Measurements from ENCODE around the gene TRIM54. TPM values are rescaled to one million over a fixed set of nuclear protein-coding genes. Genes with fewer than 3 reads are reported as not detected.

Gene TRIM54
- total RNA-seq, 2 donors from 2014 or later, result 0.86 to 2.2 TPM

DNA sequence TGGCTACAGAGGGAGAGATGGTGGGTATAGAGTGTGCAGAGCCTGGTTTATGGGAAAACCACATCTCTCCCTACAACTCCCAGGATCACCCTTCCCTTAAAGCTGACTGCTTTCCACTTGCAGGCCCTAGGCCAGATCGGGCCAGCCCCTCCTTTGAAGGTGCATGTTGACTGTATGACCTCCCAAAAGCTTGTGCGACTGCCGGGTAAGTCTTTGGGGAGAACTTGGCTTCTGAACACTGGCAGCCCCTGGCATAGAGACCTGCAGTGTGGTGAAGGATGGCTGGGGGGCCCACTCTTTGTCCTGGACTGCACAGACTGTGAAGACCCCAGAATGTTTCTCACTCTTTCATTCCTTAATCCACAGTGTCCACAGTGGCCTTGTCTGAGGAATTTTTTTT lies 45.6 kb upstream of the TRIM54 start:
- no peak overlapping the region for H3K27ac ChIP-seq (ENCODE audit: low read depth, low read length)
- H3K36me3 ChIP-seq (ENCODE audit: control insufficient read depth, insufficient read depth, low read length), result peaks cover 95% of the 10 kb centered on the region
- 92 to 94% methylated on average over 3 of the region's 3 CpGs for WGBS, 2 experiments (ENCODE audit: insufficient coverage in 1 of 2, insufficient read length in 1 of 2)
- H3K27me3 ChIP-seq (ENCODE audit: control insufficient read depth, insufficient read depth, low read length, poor library complexity, severe bottlenecking), result no peaks in the 10 kb centered on the region
- H3K27me3 Mint-ChIP-seq (ENCODE audit: insufficient read depth), result no peaks in the 10 kb centered on the region
- no peaks in the 10 kb centered on the region for H3K9me3 ChIP-seq (ENCODE audit: control insufficient read depth, low read length)
- peaks cover 94% of the 10 kb centered on the region for H3K36me3 Mint-ChIP-seq (ENCODE audit: low read depth)
- no peak overlapping the region for H3K9ac ChIP-seq (ENCODE audit: extremely low read depth, low read length, poor library complexity, severe bottlenecking)
- H3K27ac Mint-ChIP-seq, result no peak overlapping the region
- DNase-seq, result no peak
- TF ChIP-seq CTCF (conservative IDR thresholded peaks at IDR 0.05), result no peak
- no peaks in the 10 kb centered on the region for H3K9me3 Mint-ChIP-seq
- H3K4me1 Mint-ChIP-seq, result no peaks in the 10 kb centered on the region
- no peaks in the 10 kb centered on the region for H3K4me1 ChIP-seq (ENCODE audit: control insufficient read depth, insufficient read depth, low read length)
- H3K4me3 Mint-ChIP-seq, result no peak overlapping the region
- no peak overlapping the region for H3K4me3 ChIP-seq (ENCODE audit: low read length)

DNA sequence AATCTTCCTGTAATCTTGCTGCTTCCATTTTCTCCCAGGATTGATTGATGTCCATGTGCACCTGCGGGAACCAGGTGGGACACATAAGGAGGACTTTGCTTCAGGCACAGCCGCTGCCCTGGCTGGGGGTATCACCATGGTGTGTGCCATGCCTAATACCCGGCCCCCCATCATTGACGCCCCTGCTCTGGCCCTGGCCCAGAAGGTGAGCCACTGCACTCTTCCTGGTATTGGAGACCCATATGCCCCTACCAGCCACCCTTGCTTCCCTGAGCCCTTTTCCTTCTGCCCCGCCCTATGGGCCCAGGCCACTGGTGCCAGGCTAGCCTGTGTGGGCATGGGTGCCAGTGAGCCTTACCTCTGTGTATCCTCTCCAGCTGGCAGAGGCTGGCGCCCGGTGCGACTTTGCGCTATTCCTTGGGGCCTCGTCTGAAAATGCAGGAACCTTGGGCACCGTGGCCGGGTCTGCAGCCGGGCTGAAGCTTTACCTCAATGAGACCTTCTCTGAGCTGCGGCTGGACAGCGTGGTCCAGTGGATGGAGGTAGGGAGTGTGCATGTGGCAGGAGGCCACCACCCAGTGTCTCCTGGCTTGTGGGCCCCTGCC lies 44.8 kb upstream of the TRIM54 start:
- Mint-ChIP-seq H3K36me3 (ENCODE audit: low read depth) (peaks cover 94% of the 10 kb centered on the region), H3K9me3 (no peaks in the 10 kb centered on the region), H3K27me3 (ENCODE audit: insufficient read depth) (no peaks in the 10 kb centered on the region), H3K4me1 (no peaks in the 10 kb centered on the region), H3K27ac (no peak overlapping the region), H3K4me3 (no peak overlapping the region)
- H3K9ac ChIP-seq (ENCODE audit: extremely low read depth, low read length, poor library complexity, severe bottlenecking), result no peak overlapping the region
- H3K4me1 ChIP-seq (ENCODE audit: control insufficient read depth, insufficient read depth, low read length), result no peaks in the 10 kb centered on the region
- peaks cover 94% of the 10 kb centered on the region for H3K36me3 ChIP-seq (ENCODE audit: control insufficient read depth, insufficient read depth, low read length)
- no peak for DNase-seq
- no peak for TF ChIP-seq CTCF (conservative IDR thresholded peaks at IDR 0.05)
- WGBS, 2 experiments (ENCODE audit: insufficient coverage in 1 of 2, insufficient read length in 1 of 2), result 97 to 99% methylated on average over 12 to 15 of the region's 15 CpGs
- no peak overlapping the region for H3K4me3 ChIP-seq (ENCODE audit: low read length)
- H3K27me3 ChIP-seq (ENCODE audit: control insufficient read depth, insufficient read depth, low read length, poor library complexity, severe bottlenecking), result no peaks in the 10 kb centered on the region
- no peaks in the 10 kb centered on the region for H3K9me3 ChIP-seq (ENCODE audit: control insufficient read depth, low read length)
- no peak overlapping the region for H3K27ac ChIP-seq (ENCODE audit: low read depth, low read length)

- no peaks in the 10 kb centered on the region for H3K4me1 ChIP-seq (ENCODE audit: control insufficient read depth, insufficient read depth, low read length)
- no peak for DNase-seq
- no peak for TF ChIP-seq CTCF (conservative IDR thresholded peaks at IDR 0.05)
- Mint-ChIP-seq H3K27ac (no peak overlapping the region), H3K27me3 (ENCODE audit: insufficient read depth) (no peaks in the 10 kb centered on the region), H3K36me3 (ENCODE audit: low read depth) (peaks cover 92% of the 10 kb centered on the region), H3K4me3 (no peak overlapping the region), H3K4me1 (no peaks in the 10 kb centered on the region), H3K9me3 (no peaks in the 10 kb centered on the region)
- H3K36me3 ChIP-seq (ENCODE audit: control insufficient read depth, insufficient read depth, low read length), result peaks cover 95% of the 10 kb centered on the region
- H3K27ac ChIP-seq (ENCODE audit: low read depth, low read length), result no peak overlapping the region
- H3K9ac ChIP-seq (ENCODE audit: extremely low read depth, low read length, poor library complexity, severe bottlenecking), result no peak overlapping the region
- 93 to 98% methylated on average over 7 to 8 of the region's 8 CpGs for WGBS, 2 experiments (ENCODE audit: insufficient coverage in 1 of 2, insufficient read length in 1 of 2)
- no peak overlapping the region for H3K4me3 ChIP-seq (ENCODE audit: low read length)
- no peaks in the 10 kb centered on the region for H3K27me3 ChIP-seq (ENCODE audit: control insufficient read depth, insufficient read depth, low read length, poor library complexity, severe bottlenecking)
- no peaks in the 10 kb centered on the region for H3K9me3 ChIP-seq (ENCODE audit: control insufficient read depth, low read length)
Observed at GRCh38 chr2:27238976-27239375, 43.3 kb upstream of the TRIM54 start.
